PC-3 (cell line): ENCODE measurements around the gene PAFAH1B2. TPM values are rescaled to one million over a fixed set of nuclear protein-coding genes. Genes with fewer than 3 reads are reported as not detected.

Experiments
- ATAC-seq: fragments of 200-7000 bp; cut with Tn5 transposase; 2 replicates; pipeline ENCODE4 v1.9.1; 2020; ENCODE audit warnings: mild to moderate bottlenecking, moderate library complexity
- BruUV-seq: library from RNA; stranded (reverse); fragments of 400-500 nt; replicated peaks from 2 replicates; lab custom pipeline; 2021; lab: Mats Ljungman, UMichigan
- CTCF ChIA-PET: fragments of 300-600 bp; sonication (Branson Sonifier 250); formaldehyde crosslinking; loops from one replicate; lab custom pipeline; 2022; ENCODE audit warnings: antibody characterized with exemption; lab: Charles Lee
- POLR2A ChIA-PET: fragments of 300-600 bp; sonication (Branson Sonifier 250); formaldehyde crosslinking; loops from one replicate; lab custom pipeline; 2022; ENCODE audit warnings: antibody characterized with exemption; ENCODE audit not compliant: unreplicated experiment; lab: Charles Lee
- DNase-seq: peaks from one replicate; pipeline ENCODE4 v3.0.0-alpha.2; 2015
- H2AFZ ChIP-seq: fragments of 300-600 bp; sonication (generic); 2 replicates; pipeline ENCODE4 v1.6.0; 2016; ENCODE audit warnings: antibody characterized with exemption, low read length
- H3F3A ChIP-seq: fragments of 300-600 bp; sonication (generic); one replicate; pipeline ENCODE4 v1.6.0; 2017; ENCODE audit warnings: antibody characterized with exemption, low read length, control low read depth, mild to moderate bottlenecking; ENCODE audit not compliant: unreplicated experiment
- H3K27ac ChIP-seq: fragments of 300-600 bp; sonication (generic); 2 replicates; pipeline ENCODE4 v1.5.1; 2016; ENCODE audit warnings: mild to moderate bottlenecking, low read length
- H3K27me3 ChIP-seq: fragments of 300-600 bp; sonication (generic); 2 replicates; pipeline ENCODE4 v1.6.1; 2016; ENCODE audit warnings: low read length, mixed read lengths
- H3K36me3 ChIP-seq: fragments of 300-600 bp; sonication (generic); 2 replicates; pipeline ENCODE4 v1.6.1; 2016; ENCODE audit warnings: low read depth, mixed run types, low read length, mixed read lengths
- H3K4me1 ChIP-seq: fragments of 300-600 bp; sonication (generic); 2 replicates; pipeline ENCODE4 v1.5.1; 2016; ENCODE audit warnings: low read length; ENCODE audit not compliant: insufficient read depth
- H3K4me2 ChIP-seq: fragments of 300-600 bp; sonication (generic); 2 replicates; pipeline ENCODE4 v1.6.0; 2016; ENCODE audit warnings: low read length
- H3K4me3 ChIP-seq: fragments of 300-600 bp; sonication (generic); 2 replicates; pipeline ENCODE4 v1.5.1; 2016; ENCODE audit warnings: mild to moderate bottlenecking, low read length, mixed read lengths
- H3K79me2 ChIP-seq: fragments of 300-600 bp; sonication (generic); 2 replicates; pipeline ENCODE4 v1.6.1; 2017; ENCODE audit warnings: low read length, mixed read lengths
- H3K9ac ChIP-seq: fragments of 300-600 bp; sonication (generic); 2 replicates; pipeline ENCODE4 v1.6.0; 2016; ENCODE audit warnings: mild to moderate bottlenecking, low read length
- H3K9me2 ChIP-seq: fragments of 300-600 bp; sonication (generic); replicated peaks from 2 replicates; pipeline ENCODE4 v1.6.1; 2016; ENCODE audit warnings: mixed run types, low read length, mixed read lengths
- H3K9me3 ChIP-seq: fragments of 300-600 bp; sonication (generic); 2 replicates; pipeline ENCODE4 v1.6.1; 2016; ENCODE audit warnings: low read length, mixed read lengths
- H4K20me1 ChIP-seq: fragments of 300-600 bp; sonication (generic); 2 replicates; pipeline ENCODE4 v1.6.1; 2016; ENCODE audit warnings: low read length, mixed read lengths
- EZH2 ChIP-seq: fragments of 300-600 bp; sonication (generic); IDR thresholded peaks from one replicate; pipeline ENCODE4 v1.6.1; 2017; ENCODE audit warnings: antibody characterized with exemption, mild to moderate bottlenecking, low read length; ENCODE audit not compliant: unreplicated experiment
- EZH2phosphoT487 ChIP-seq: fragments of 300-600 bp; sonication (generic); IDR thresholded peaks from 2 replicates; pipeline ENCODE4 v1.6.1; 2018; ENCODE audit warnings: mild to moderate bottlenecking, antibody characterized with exemption, low read length, borderline replicate concordance
- intact Hi-C: fragments of 100-400 bp; cut with micrococcal nuclease; formaldehyde crosslinking; loops from 2 replicates; pipeline ENCODE4 v1.9.0; 2023
- total RNA-seq: library from RNA; depleted of rRNA; stranded (reverse); fragments of >200 nt; gene quantifications from 2 replicates; pipeline ENCODE4 v1.2.3, GENCODE V29; 2014
- TF ChIP-seq, protein P1 (sequence below): fragments of 300-600 bp; sonication (generic); conservative IDR thresholded peaks from 2 replicates; pipeline ENCODE4 v1.5.1; 2017; ENCODE audit warnings: antibody characterized with exemption, low read depth, mild to moderate bottlenecking, low read length

PAFAH1B2 gene
- total RNA-seq, 1 experiment from 2014 or later, result 91.6 TPM

DNA sequence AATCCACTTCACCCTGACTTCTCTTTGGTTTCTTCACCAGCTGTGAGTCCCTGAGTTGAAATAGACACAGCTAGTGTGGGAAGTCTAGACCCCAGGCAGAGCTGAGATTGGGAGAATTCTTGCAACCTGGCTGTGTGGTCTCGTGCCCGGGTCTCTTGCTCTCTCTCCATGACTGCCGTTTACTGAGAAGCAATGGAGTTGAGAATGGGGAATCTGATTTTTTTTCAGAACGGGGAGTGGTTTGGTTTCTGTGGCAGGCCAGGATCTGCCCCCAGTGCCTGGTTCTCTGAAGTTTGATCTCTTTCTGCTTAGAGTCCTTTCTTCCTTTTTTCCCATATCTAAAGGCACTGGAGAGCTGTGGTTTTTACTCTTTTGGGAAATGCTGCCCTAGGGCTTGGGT is 35.9 kb downstream of the PAFAH1B2 start:
- POLR2A ChIA-PET, result interaction anchor here (0.5 kb wide), 1 partner anchor 392 kb away, joined by 3 read pairs; the partner anchor contains the start of gene ZPR1
- no peaks in the 10 kb centered on the region for H3K27me3 ChIP-seq

DNA sequence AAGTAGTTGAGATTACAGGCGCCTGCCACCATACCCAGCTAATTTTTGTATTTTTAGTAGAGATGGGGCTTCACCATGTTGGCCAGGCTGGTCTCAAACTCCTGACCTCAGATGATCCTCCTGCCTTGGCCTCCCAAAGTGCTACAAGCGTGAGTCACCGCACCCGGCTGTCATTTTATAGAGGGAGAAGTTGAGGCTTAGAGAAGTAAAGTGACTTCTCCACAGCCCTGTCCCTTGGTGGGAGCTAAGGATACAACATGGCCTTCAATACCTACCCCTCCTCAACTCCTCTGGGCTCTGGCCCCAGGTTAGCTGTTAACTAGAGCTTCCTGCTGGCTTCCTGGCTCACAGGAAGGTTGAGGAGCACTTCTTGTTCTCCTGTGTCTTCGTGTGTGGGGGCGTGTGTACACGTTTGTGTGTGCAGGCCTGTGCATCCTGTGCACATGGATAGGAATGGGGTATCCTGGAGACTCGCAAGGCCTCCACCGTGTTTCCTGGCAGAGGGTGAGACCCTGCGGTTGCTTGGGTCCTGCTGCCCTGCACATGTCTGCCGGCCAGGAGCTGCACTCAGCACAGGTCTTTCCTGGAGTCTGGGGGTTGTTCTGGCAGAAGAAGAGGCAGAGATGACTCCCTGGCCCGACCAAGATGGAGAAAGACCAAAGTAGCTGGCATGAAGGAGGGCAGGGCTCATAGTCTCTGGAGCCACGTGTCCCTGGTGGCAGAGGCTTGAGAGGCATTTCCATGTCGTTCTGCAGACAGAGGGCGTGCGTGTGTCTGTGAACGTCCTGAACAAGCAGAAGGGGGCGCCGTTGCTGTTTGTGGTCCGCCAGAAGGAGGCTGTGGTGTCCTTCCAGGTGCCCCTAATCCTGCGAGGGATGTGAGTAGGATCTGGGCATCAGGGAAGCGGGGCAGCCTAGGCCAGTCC is 36.8 kb downstream of the PAFAH1B2 start:
- H3K27ac ChIP-seq, result no peak overlapping the region
- no peaks in the 10 kb centered on the region for H3K36me3 ChIP-seq
- peaks cover 46% of the 10 kb centered on the region for H3K4me1 ChIP-seq
- no peaks in the 10 kb centered on the region for H3F3A ChIP-seq
- BruUV-seq, result no TSS peak
- ChIA-PET CTCF (interaction anchor here (0.5 to 0.7 kb wide), 2 partner anchors 41 to 42 kb away, joined by 3 to 6 read pairs; no protein-coding TSS in a partner anchor), POLR2A (no interaction called here)
- H3K4me2 ChIP-seq, result no peak overlapping the region
- no peak for ATAC-seq
- H3K4me3 ChIP-seq, result no peak overlapping the region
- no peaks in the 10 kb centered on the region for H3K9me2 ChIP-seq
- no peaks in the 10 kb centered on the region for H4K20me1 ChIP-seq
- H3K27me3 ChIP-seq, result no peaks in the 10 kb centered on the region
- no peak overlapping the region for H2AFZ ChIP-seq
- no peak for TF ChIP-seq EZH2
- TF ChIP-seq, protein P1, sequence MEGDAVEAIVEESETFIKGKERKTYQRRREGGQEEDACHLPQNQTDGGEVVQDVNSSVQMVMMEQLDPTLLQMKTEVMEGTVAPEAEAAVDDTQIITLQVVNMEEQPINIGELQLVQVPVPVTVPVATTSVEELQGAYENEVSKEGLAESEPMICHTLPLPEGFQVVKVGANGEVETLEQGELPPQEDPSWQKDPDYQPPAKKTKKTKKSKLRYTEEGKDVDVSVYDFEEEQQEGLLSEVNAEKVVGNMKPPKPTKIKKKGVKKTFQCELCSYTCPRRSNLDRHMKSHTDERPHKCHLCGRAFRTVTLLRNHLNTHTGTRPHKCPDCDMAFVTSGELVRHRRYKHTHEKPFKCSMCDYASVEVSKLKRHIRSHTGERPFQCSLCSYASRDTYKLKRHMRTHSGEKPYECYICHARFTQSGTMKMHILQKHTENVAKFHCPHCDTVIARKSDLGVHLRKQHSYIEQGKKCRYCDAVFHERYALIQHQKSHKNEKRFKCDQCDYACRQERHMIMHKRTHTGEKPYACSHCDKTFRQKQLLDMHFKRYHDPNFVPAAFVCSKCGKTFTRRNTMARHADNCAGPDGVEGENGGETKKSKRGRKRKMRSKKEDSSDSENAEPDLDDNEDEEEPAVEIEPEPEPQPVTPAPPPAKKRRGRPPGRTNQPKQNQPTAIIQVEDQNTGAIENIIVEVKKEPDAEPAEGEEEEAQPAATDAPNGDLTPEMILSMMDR, result peak; percentile 58
- no peaks in the 10 kb centered on the region for H3K79me2 ChIP-seq
- intact Hi-C loops, result no loop called here
- peak; percentile 49 for DNase-seq
- H3K9ac ChIP-seq, result no peak overlapping the region
- H3K9me3 ChIP-seq, result no peaks in the 10 kb centered on the region

More for the DNA sequence above, 35.9 kb downstream of the PAFAH1B2 start:
- H3K79me2 ChIP-seq, result no peaks in the 10 kb centered on the region
- H3K4me1 ChIP-seq, result peaks cover 37% of the 10 kb centered on the region
- no peaks in the 10 kb centered on the region for H3F3A ChIP-seq
- no peaks in the 10 kb centered on the region for H4K20me1 ChIP-seq
- H2AFZ ChIP-seq, result peak overlapping the region; percentile 95; the same call in 1 of the 2 replicates
- CTCF ChIA-PET, result interaction anchor here (0.6 to 0.7 kb wide), 2 partner anchors 43 to 1510 kb away, joined by 6 read pairs; no protein-coding TSS in a partner anchor
- BruUV-seq, result no TSS peak
- no peaks in the 10 kb centered on the region for H3K9me3 ChIP-seq
- H3K4me2 ChIP-seq, result peak overlapping the region; percentile 100
- peak overlapping the region; percentile 97 for H3K4me3 ChIP-seq
- H3K27ac ChIP-seq, result no peak overlapping the region
- no peak overlapping the region for H3K9ac ChIP-seq
- ATAC-seq (no peak), DNase-seq (no peak)
- no peaks in the 10 kb centered on the region for H3K9me2 ChIP-seq
- intact Hi-C loops, result no loop called here
- TF ChIP-seq EZH2, result no peak
- TF ChIP-seq, protein P1, result no peak
- TF ChIP-seq EZH2phosphoT487, result no peak
- no peaks in the 10 kb centered on the region for H3K36me3 ChIP-seq
